Retina (tissue), 1 donor: ENCODE data around the gene SUPV3L1.
"Not testable (repeated sequence)": the region's sequence is repeated elsewhere in the genome, so short reads cannot be mapped to it uniquely, and the experiment has no call there.

Experiments used
- DNase-seq: peaks from one replicate; pipeline ENCODE4 v3.0.0-alpha.2; 2016

The SUPV3L1 gene

DNA sequence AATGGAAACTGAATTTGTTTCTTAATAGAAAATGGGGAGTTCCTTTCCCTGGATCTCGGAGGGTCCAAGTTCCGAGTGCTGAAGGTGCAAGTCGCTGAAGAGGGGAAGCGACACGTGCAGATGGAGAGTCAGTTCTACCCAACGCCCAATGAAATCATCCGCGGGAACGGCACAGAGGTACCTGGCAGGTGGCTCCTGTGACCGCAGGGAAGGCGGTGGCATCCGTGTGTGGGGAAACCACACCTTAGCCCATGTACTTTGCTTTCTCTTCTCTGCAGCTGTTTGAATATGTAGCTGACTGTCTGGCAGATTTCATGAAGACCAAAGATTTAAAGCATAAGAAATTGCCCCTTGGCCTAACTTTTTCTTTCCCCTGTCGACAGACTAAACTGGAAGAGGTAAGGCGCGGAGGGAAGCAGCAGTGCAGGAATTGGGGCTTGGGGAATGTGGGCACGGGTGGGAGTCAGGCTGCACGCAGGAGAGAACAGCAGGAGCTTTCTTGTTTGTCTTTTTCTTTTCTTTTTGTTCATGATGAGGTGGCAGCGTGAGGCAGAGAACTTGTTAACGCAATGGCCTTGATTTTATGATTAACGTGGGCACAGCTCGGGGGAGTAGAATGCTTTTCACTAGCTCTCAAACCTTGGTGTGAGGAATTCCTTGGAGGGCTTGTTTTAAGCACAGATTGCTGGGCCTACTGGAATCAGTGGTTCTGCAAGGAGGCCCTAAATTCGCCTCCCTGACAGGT lies 52.9 kb downstream of the SUPV3L1 start:
- no peak for DNase-seq

- DNase-seq, result no peak
Observed at GRCh38 chr10:69234447-69234846, 54.4 kb downstream of the SUPV3L1 start.

DNA sequence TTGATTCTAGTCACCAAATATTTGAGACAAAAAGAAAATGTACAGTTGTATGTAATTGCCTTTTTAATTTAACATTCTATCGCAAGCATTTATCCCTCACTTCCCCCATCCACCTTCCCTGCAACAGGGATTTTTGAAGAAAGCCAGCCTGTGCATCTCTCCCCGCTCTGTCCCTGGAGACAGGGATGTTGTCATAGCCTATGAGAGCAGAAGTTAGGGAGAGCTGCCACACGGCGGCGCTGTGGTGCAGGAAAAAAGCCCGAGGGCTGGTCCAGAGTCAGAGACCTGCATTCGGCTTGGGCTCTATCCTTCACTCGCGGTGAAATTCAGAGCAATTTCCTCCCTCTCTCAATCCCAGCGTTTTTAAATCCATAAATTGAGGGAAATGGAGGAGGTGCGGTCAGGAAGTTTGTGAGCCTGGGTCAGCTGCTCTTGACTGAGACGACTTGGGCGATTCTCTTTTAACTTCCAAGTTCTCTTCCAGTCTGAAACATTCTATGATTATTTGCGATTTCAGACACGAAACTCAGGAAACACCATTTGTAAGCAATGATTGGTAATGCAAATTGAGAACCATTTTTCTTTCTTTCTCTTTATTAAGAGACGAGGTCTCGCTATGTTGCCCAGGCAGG lies 57.6 kb downstream of the SUPV3L1 start:
- DNase-seq, result peak; percentile 92

- no peak for DNase-seq
Observed at GRCh38 chr10:69239136-69239535, 59.1 kb downstream of the SUPV3L1 start.

- DNase-seq, result no peak
Observed at GRCh38 chr10:69239816-69240434, 59.9 kb downstream of the SUPV3L1 start.

GRCh38 chr10:69240455-69240854 lies 60.4 kb downstream of the SUPV3L1 start:
- DNase-seq, result no peak

GRCh38 chr10:69241575-69241974 lies 61.5 kb downstream of the SUPV3L1 start:
- DNase-seq, result no peak

DNA sequence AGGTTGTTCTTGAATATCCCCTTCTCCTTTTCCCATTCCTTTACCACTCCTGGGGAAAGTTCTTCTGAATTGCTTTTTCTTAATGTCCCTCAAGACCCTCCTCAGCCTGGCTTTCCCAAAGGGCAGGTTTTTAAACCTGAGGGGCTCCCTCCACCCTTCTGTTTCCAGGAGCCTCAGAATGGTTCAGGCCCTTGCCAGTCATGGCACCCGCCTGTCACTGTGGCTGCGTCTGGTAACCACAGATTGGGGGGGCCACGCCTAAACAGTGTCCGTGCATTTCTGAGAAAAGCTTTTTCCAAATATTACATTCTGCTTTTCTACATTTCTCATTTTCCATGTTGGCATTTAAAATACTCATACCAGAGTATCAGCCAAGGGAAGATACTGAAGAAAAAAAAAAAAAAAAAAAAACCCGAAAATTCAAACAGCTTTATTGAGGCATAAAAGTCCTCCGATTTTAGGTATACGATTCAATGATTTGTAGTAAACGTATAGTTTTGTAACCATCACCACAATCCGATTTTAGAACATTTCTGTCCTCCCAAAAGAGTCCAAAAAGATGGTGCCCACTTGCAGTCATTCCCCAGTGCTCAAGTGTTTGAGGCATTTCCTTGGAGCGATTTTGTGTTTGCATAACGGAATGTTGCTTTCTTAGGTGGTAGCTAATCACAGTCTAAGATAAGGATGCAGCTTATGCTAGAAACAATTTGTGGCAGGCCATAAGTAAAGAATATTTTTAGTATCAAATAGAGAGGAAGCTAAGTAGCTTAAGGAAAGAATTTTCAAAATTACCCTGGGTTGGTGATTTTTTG lies 62.2 kb downstream of the SUPV3L1 start:
- DNase-seq, result no peak

GRCh38 chr10:69242852-69243212 lies 62.8 kb downstream of the SUPV3L1 start:
- DNase-seq, result no peak

GRCh38 chr10:69243817-69244216 lies 63.8 kb downstream of the SUPV3L1 start:
- no peak for DNase-seq

DNA sequence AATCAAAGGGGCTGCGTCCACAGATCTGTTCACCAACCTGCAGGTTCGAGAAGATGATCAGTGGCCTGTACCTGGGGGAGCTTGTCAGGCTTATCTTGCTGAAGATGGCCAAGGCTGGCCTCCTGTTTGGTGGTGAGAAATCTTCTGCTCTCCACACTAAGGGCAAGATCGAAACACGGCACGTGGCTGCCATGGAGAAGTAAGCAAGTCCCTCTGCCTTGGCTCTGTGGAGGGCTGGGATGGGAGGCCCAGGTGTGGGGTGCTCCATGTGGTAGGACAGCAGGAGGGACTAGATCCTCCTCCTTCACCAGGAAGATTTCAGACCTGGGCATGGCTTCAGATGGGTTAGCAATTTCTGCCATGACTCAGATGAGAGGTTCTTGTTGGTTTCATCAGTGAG lies 66.0 kb downstream of the SUPV3L1 start:
- DNase-seq, result no peak

GRCh38 chr10:69246581-69247312 lies 66.7 kb downstream of the SUPV3L1 start:
- DNase-seq, result no peak

GRCh38 chr10:69247313-69247710 lies 67.3 kb downstream of the SUPV3L1 start:
- no peak for DNase-seq

DNA sequence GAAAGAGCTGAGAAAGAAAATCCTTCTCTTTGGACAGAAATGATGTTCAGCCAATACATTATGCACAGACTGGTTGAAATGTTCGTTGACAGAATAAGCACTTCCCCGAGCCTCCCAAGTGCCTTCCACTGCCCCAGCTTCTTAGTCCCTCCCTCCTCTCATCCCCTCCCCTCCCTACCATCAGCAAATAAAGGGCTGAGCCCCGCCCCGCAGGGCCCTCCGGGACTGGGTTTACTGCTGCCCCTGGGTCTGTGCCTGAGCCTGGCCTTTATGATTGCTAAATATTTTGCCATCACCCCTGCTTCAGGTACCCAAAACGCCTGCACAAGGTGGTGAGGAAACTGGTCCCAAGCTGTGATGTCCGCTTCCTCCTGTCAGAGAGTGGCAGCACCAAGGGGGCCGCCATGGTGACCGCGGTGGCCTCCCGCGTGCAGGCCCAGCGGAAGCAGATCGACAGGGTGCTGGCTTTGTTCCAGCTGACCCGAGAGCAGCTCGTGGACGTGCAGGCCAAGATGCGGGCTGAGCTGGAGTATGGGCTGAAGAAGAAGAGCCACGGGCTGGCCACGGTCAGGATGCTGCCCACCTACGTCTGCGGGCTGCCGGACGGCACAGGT lies 68.2 kb downstream of the SUPV3L1 start:
- no peak for DNase-seq

DNA sequence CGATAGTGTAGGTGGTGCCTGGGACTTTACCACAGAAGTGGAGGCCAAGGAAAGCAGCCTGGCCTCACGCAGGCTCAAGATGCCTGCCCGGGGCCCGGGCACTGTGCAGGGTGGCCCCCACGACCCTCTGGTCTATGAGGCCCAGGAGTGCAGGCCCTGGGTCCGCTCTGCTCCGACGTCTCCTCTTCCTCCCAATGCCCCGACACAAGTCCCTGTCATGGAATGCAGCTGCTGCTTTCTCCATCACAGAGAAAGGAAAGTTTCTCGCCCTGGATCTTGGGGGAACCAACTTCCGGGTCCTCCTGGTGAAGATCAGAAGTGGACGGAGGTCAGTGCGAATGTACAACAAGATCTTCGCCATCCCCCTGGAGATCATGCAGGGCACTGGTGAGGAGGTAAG lies 70.0 kb downstream of the SUPV3L1 start:
- DNase-seq, result no peak

DNA sequence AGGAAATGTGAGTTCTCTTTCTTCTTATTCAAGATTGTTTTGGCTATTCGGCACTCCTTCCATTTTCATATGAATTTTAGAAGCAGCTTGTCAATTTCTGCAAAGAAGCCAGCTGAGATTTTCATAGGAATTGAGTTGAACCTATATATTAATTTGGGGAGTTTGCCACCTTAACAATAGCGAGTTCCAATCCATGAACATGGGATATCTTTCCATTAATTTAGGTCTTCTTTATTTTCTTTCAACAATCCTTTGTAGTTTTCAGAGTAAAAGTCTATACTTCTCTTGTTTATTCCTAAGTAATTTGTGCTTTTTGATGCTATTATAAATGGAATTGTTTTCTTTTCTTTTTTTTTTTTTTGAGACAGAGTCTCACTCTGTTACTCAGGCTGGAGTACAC lies 71.4 kb downstream of the SUPV3L1 start:
- not testable (repeated sequence) for DNase-seq

DNA sequence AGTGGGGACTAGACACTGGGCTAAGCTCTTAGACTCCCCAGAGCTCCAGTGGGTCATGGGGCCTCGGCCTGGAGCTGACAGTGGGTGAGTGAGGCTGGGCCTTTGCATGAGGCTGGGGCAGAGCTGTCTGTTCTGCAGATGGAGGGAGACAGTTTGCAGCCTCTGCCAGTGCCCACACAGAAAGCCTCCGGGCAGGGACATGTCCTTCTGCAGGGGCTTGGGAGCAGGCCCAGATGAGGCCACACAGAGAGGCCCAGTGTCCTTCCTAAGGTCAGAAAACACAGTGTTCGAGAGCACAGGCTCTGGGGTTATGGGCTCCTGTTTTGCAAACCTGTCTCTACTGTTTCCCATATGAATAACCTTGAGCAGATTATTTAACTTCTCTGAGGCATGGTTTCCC lies 73.1 kb downstream of the SUPV3L1 start:
- no peak for DNase-seq

GRCh38 chr10:69254877-69255276 lies 74.8 kb downstream of the SUPV3L1 start:
- DNase-seq, result no peak
